Measurements from ENCODE around the gene ZCWPW1. TPM values are rescaled to one million over a fixed set of nuclear protein-coding genes. Genes with fewer than 3 reads are reported as not detected.

Gene ZCWPW1
- total RNA-seq, 4 donors from 2014 or later, result 1.8 to 19.8 (median 3.6) TPM

- Histone ChIP-seq H3K4me3 (no peak overlapping the region), H3K27me3 (no peaks in the 10 kb centered on the region), H3K27ac (no peak overlapping the region), H3K36me3 (no peaks in the 10 kb centered on the region), H3K9me3 (no peaks in the 10 kb centered on the region), H3K4me1 (peaks cover 0 to 16% (median 4%) of the 10 kb centered on the region in 4 donors)
- no peak for TF ChIP-seq CTCF (IDR thresholded peaks at IDR 0.05)
- TF ChIP-seq POLR2A (IDR thresholded peaks at IDR 0.05), result no peak
- no peak for DNase-seq
These were observed 2.0 kb downstream of the ZCWPW1 start for GRCh38 chr7:100426516-100426915.

GRCh38 chr7:100425347-100425746, 3.2 kb downstream of the ZCWPW1 start:
- Histone ChIP-seq H3K9me3 (no peaks in the 10 kb centered on the region), H3K36me3 (no peaks in the 10 kb centered on the region), H3K27me3 (no peaks in the 10 kb centered on the region), H3K4me3 (no peak overlapping the region), H3K4me1 (peaks cover 0 to 4% (median 0%) of the 10 kb centered on the region in 4 donors), H3K27ac (no peak overlapping the region)
- TF ChIP-seq POLR2A (IDR thresholded peaks at IDR 0.05) (no peak), CTCF (IDR thresholded peaks at IDR 0.05) (no peak)
- DNase-seq, result no peak

- H3K27me3 ChIP-seq, result no peaks in the 10 kb centered on the region
- H3K36me3 ChIP-seq, result no peaks in the 10 kb centered on the region
- H3K4me3 ChIP-seq, result no peak overlapping the region
- no peak for TF ChIP-seq POLR2A (IDR thresholded peaks at IDR 0.05)
- no peak for TF ChIP-seq CTCF (IDR thresholded peaks at IDR 0.05)
- H3K4me1 ChIP-seq, result peaks cover 0 to 4% (median 0%) of the 10 kb centered on the region in 4 donors
- DNase-seq, result no peak
- H3K9me3 ChIP-seq, result no peaks in the 10 kb centered on the region
- no peak overlapping the region for H3K27ac ChIP-seq
These were observed 5.2 kb downstream of the ZCWPW1 start for GRCh38 chr7:100423315-100423714.

GRCh38 chr7:100419660-100420226, 8.8 kb downstream of the ZCWPW1 start:
- H3K9me3 ChIP-seq, result no peaks in the 10 kb centered on the region
- DNase-seq, result no peak
- H3K27me3 ChIP-seq, result no peaks in the 10 kb centered on the region
- no peaks in the 10 kb centered on the region for H3K36me3 ChIP-seq
- H3K4me3 ChIP-seq, result no peak overlapping the region
- TF ChIP-seq POLR2A (IDR thresholded peaks at IDR 0.05) (no peak), CTCF (IDR thresholded peaks at IDR 0.05) (no peak)
- no peaks in the 10 kb centered on the region for H3K4me1 ChIP-seq
- H3K27ac ChIP-seq, result no peak overlapping the region

GRCh38 chr7:100418930-100419659, 9.4 kb downstream of the ZCWPW1 start:
- no peaks in the 10 kb centered on the region for H3K9me3 ChIP-seq

More at GRCh38 chr7:100418930-100419659, 9.4 kb downstream of the ZCWPW1 start:
- Histone ChIP-seq H3K27me3 (no peaks in the 10 kb centered on the region), H3K4me1 (no peaks in the 10 kb centered on the region), H3K36me3 (no peaks in the 10 kb centered on the region), H3K4me3 (no peak overlapping the region), H3K27ac (no peak overlapping the region)
- TF ChIP-seq CTCF (IDR thresholded peaks at IDR 0.05), result no peak
- no peak for TF ChIP-seq POLR2A (IDR thresholded peaks at IDR 0.05)
- no peak for DNase-seq

Measured in Peyer's patch (tissue), 4 donors.